ENCODE results near the gene PCDH15. TPM values are rescaled to one million over a fixed set of nuclear protein-coding genes. Genes with fewer than 3 reads are reported as not detected.

Gene PCDH15
- polyA plus RNA-seq, 1 of the 3 experiments (the other 2 are of a cell fraction), result 0.03 TPM

DNA sequence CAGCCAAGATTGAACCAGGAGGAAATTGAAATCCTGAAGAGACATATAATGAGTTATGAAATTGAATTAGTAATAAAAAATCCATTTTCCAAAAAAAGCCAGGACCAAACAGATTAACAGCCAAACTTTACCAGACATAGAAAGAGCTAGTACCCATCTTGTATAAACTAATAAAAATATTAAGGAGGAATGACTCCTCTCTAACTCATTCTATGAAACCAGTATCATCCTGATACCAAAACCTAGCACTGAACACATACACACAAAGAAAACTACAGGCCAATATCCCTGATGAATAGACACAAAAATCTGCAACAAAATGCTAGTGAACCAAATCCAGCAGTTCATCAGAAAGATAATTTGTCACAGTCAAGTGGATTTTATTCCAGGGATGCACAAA is 140.6 kb downstream of the PCDH15 start:
- no peak for TF ChIP-seq MXI1 (IDR thresholded peaks at IDR 0.05; ENCODE audit: low read depth, low read length)
- no peak for TF ChIP-seq SMC3 (IDR thresholded peaks at IDR 0.05; ENCODE audit: low read depth, low read length)
- no peak for TF ChIP-seq RAD21 (IDR thresholded peaks at IDR 0.05; ENCODE audit: low read length)
- no peak for TF ChIP-seq GABPA (IDR thresholded peaks at IDR 0.05; ENCODE audit: low read depth)
- no peak for TF ChIP-seq NFIC (IDR thresholded peaks at IDR 0.05; ENCODE audit: borderline replicate concordance)
- TF ChIP-seq POLR2AphosphoS5 (IDR thresholded peaks at IDR 0.05; ENCODE audit: low read depth, low read length), result no peak
- no peak for TF ChIP-seq RCOR1 (IDR thresholded peaks at IDR 0.05; ENCODE audit: low read length)
- TF ChIP-seq MEF2A (IDR thresholded peaks at IDR 0.05; ENCODE audit: borderline replicate concordance, low read depth), result no peak
- TF ChIP-seq JUND (IDR thresholded peaks at IDR 0.05), result no peak
- TF ChIP-seq, protein P1, sequence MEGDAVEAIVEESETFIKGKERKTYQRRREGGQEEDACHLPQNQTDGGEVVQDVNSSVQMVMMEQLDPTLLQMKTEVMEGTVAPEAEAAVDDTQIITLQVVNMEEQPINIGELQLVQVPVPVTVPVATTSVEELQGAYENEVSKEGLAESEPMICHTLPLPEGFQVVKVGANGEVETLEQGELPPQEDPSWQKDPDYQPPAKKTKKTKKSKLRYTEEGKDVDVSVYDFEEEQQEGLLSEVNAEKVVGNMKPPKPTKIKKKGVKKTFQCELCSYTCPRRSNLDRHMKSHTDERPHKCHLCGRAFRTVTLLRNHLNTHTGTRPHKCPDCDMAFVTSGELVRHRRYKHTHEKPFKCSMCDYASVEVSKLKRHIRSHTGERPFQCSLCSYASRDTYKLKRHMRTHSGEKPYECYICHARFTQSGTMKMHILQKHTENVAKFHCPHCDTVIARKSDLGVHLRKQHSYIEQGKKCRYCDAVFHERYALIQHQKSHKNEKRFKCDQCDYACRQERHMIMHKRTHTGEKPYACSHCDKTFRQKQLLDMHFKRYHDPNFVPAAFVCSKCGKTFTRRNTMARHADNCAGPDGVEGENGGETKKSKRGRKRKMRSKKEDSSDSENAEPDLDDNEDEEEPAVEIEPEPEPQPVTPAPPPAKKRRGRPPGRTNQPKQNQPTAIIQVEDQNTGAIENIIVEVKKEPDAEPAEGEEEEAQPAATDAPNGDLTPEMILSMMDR (IDR thresholded peaks at IDR 0.05), result no peak
- TF ChIP-seq, protein P2, sequence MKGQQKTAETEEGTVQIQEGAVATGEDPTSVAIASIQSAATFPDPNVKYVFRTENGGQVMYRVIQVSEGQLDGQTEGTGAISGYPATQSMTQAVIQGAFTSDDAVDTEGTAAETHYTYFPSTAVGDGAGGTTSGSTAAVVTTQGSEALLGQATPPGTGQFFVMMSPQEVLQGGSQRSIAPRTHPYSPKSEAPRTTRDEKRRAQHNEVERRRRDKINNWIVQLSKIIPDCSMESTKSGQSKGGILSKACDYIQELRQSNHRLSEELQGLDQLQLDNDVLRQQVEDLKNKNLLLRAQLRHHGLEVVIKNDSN (IDR thresholded peaks at IDR 0.05; ENCODE audit: borderline replicate concordance, low read depth), result no peak
- TF ChIP-seq GATA2 (CRISPR knock-in tag; IDR thresholded peaks at IDR 0.05), result no peak
- TF ChIP-seq NRF1 (IDR thresholded peaks at IDR 0.05; ENCODE audit: low read depth, low read length), result no peak
- TF ChIP-seq SIN3A (IDR thresholded peaks at IDR 0.05; ENCODE audit: borderline replicate concordance, low read depth, low read length), result no peak
- TF ChIP-seq TEAD4 (IDR thresholded peaks at IDR 0.05; ENCODE audit: borderline replicate concordance, insufficient read depth), result no peak
- no peak for TF ChIP-seq RFX5 (IDR thresholded peaks at IDR 0.05; ENCODE audit: low read length)
- no peak for TF ChIP-seq RXRA (IDR thresholded peaks at IDR 0.05; ENCODE audit: borderline replicate concordance, low read depth)
- no peak for TF ChIP-seq TCF12 (IDR thresholded peaks at IDR 0.05)

DNA sequence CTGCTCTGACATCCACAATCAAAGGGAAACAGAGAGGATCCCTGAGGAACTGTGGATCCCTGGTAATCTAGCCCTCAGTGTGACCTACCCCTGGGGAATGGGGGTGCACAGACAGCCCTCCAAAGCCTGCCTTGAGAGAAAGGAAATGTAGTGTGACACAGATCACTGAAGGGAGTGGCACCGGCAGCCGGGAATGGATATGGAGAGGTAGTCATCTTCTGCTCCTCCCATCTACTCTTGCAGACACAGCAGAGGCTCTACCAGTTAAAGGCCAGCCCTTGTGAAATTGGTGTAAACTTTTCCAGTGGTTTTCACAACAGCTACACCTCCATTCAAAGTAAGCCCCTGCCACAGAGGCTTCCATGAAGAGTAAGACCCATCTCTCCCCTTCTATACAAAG is 144.4 kb downstream of the PCDH15 start:
- H3K9ac ChIP-seq, result no peak overlapping the region
- no peaks in the 10 kb centered on the region for H3K27me3 ChIP-seq (ENCODE audit: insufficient read depth)
- no peaks in the 10 kb centered on the region for H3K9me2 ChIP-seq
- no peaks in the 10 kb centered on the region for H3F3A ChIP-seq (replicated peaks; ENCODE audit: insufficient read depth)
- TF ChIP-seq TAF1 (IDR thresholded peaks at IDR 0.05; ENCODE audit: borderline replicate concordance, low read depth, low read length), result no peak
- TF ChIP-seq, protein P1 (IDR thresholded peaks at IDR 0.05), result no peak
- POLR2A ChIA-PET, result no interaction called here
- H4K20me1 ChIP-seq (ENCODE audit: insufficient read depth), result no peaks in the 10 kb centered on the region
- no peaks in the 10 kb centered on the region for H3K9me3 ChIP-seq
- H3K36me3 ChIP-seq (replicated peaks in 1 of 2; ENCODE audit: control insufficient read depth in 1 of 2, insufficient read depth in 2 of 2, low read length in 1 of 2), result no peaks in the 10 kb centered on the region
- no peak for DNase-seq
- WGBS (ENCODE audit: low lambda C conversion rate), result 69% methylated on average over 2 of the region's 2 CpGs
- CTCF ChIA-PET, result no interaction called here
- no peaks in the 10 kb centered on the region for H3K79me2 ChIP-seq (ENCODE audit: insufficient read depth)
- no peak overlapping the region for H2AFZ ChIP-seq (ENCODE audit: low read depth)
- H3K27ac ChIP-seq (ENCODE audit: low read depth in 2 of 2, low read length in 1 of 2), result no peak overlapping the region
- no peak overlapping the region for H3K4me3 ChIP-seq (ENCODE audit: low read depth in 2 of 2, low read length in 1 of 2)
- H3K4me1 ChIP-seq (ENCODE audit: control insufficient read depth in 1 of 2, insufficient read depth in 2 of 2, low read depth in 1 of 2, low read length in 1 of 2), result no peaks in the 10 kb centered on the region
- no peak overlapping the region for H3K4me2 ChIP-seq

More for the DNA sequence above, 140.6 kb downstream of the PCDH15 start:
- H3K27ac ChIP-seq (ENCODE audit: low read depth in 2 of 2, low read length in 1 of 2), result no peak overlapping the region
- H3K79me2 ChIP-seq (ENCODE audit: insufficient read depth), result no peaks in the 10 kb centered on the region
- no peaks in the 10 kb centered on the region for H3F3A ChIP-seq (replicated peaks; ENCODE audit: insufficient read depth)
- ChIA-PET POLR2A (no interaction called here), CTCF (no interaction called here)
- H2AFZ ChIP-seq (ENCODE audit: low read depth), result no peak overlapping the region
- no peak overlapping the region for H3K4me2 ChIP-seq
- H4K20me1 ChIP-seq (ENCODE audit: insufficient read depth), result no peaks in the 10 kb centered on the region
- DNase-seq, result no peak
- no peaks in the 10 kb centered on the region for H3K36me3 ChIP-seq (replicated peaks in 1 of 2; ENCODE audit: control insufficient read depth in 1 of 2, insufficient read depth in 2 of 2, low read length in 1 of 2)
- no peak overlapping the region for H3K9ac ChIP-seq
- H3K27me3 ChIP-seq (ENCODE audit: insufficient read depth), result no peaks in the 10 kb centered on the region
- no peaks in the 10 kb centered on the region for H3K9me3 ChIP-seq
- no peaks in the 10 kb centered on the region for H3K9me2 ChIP-seq
- no peaks in the 10 kb centered on the region for H3K4me1 ChIP-seq (ENCODE audit: control insufficient read depth in 1 of 2, insufficient read depth in 2 of 2, low read depth in 1 of 2, low read length in 1 of 2)
- H3K4me3 ChIP-seq (ENCODE audit: low read depth in 2 of 2, low read length in 1 of 2), result no peak overlapping the region
